DMS79 treated with DMSO at 0.1 percent for 48 hours (cell line): ENCODE measurements around the gene ITCH.
"Not testable (repeated sequence)": the region's sequence is repeated elsewhere in the genome, so short reads cannot be mapped to it uniquely, and the experiment has no call there.

Source experiments
- DNase-seq: peaks from one replicate; lab custom pipeline; 2025; lab: John Stamatoyannopoulos, UW

The ITCH gene

DNA sequence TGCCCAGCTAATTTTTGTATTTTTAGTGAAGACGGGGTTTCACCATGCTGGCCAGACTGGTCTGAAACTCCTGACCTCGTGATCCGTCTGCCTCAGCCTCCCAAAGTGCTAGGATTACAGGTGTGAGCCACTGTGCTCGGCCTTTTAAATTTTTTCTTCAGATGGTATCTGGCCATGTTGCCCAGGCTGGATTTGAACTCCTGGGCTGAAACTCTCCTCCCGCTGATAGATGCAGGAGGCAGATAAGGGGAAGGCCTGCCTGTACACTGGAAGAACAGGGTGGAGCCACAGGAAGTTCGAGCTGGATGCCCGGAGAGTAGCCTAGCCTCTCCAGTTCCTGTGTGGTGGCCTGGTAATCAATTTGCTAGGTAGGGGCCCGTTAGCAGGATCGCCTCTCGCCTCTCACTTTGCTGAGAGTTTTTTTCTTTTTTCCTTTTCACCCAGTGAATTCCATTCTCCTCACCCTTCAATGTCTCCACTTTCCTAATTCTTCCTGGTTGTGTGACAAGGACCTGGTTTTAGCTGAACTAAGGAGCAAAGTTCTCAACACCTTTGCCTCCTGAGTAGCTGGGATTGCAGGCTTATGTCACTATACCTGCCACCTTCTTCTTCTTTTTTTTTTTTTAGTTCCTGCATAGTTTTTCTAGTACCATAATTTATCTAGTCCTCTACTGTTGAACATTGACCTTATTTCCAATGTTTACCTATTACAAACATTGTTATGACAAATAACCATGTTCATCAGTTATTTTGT, 19.4 kb upstream of the ITCH start:
- no peak for DNase-seq

DNA sequence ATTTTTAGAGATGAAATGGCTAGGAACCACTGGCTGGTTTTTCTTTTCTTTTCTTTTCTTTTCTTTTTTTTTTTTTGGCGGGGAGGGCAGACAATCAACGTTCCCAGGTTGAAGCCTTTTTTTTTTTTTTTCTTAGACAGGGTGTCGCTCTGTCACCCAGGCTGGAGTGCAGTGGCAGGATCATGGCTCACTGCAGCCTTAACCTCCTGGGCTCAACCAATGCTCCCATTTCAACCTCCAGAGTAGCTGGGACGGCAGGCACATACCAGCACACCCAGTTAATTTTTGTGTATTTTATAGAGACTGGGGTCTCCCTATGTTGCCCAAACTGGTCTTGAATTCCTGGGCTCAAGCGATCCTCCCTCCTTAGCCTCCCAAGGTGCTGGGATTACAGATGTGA, 18.8 kb upstream of the ITCH start:
- DNase-seq, result no peak

DNA sequence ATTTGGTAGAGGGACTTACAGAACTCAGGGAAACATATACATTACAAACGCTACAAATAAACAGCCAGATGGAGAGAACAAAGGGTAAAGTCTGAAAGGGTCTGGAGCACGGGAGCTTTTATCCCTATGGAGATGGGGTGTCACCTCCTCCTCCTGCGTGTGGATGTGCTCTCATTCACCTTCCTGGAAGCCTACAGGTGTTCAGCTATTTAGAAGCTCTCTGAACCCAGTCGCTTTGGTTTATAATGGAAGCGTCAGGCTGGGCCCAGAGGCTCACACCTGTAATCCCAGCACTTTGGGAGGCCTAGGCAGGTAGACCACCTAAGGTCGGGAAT, 17.7 kb upstream of the ITCH start:
- no peak for DNase-seq

DNA sequence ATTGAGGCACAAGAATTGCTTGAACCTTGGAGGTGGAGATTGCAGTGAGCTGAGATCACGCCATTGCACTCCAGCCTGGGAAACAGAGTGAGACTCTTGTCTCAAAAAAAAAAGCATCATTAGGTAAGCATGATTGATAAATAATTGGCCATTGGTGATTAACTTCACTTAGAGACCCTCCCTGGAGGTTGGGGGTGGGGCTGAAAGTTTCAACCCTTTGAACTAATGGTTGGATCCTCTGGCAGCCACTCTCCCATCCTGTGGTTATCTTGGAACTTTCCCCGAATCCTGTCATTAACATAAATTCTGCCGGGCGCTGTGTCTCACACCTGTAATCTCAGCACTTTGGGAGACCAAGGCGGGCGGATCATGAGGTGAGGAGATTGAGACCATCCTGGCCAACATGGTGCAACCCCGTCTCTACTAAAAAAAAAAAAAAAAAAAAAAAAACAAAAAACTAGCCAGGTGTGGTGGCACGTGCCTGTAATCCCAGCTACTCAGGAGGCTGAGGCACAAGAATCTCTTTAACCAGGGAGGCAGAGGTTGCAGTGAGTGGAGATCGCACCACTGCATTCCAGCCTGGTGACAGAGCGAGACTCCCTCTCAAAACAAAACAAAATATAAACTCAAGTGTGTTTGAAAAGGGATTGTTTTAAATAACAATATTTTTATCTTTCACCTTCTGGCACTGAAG, 17.1 kb upstream of the ITCH start:
- not testable (repeated sequence) for DNase-seq

DNA sequence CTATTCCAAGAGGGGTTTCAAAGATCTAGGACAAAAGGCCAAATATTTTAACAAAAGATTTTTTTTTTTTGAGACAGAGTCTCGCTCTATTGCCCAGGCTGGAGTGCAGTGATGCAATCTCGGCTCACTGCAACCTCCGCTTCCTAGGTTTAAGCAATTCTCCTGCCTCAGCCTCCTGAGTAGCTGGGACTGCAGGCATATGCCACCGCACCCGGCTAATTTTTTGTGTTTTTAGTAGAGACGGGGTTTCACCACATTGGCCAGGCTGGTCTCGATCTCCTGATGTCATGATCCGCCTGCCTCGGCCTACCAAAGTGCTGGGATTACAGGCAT, 16.6 kb upstream of the ITCH start:
- DNase-seq, result not testable (repeated sequence)

DNA sequence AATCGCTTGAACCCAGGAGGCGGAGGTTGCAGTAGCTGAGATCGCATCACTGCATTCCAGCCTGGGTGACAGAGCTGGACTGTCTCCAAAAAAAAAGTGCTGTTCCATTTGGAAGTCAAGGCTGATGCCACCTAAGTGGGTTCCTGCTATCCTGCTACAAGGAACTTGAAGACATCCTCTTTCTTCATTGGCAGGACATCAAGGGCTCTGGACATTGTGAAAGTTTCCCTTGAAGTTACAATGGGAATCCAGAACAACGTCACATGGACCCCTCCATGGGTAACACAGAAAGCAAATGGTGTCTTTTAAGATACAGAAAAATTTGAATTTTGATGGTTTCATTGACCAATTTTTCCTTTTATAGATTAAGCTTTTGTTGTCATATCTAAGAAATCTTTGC, 15.5 kb upstream of the ITCH start:
- DNase-seq, result no peak

DNA sequence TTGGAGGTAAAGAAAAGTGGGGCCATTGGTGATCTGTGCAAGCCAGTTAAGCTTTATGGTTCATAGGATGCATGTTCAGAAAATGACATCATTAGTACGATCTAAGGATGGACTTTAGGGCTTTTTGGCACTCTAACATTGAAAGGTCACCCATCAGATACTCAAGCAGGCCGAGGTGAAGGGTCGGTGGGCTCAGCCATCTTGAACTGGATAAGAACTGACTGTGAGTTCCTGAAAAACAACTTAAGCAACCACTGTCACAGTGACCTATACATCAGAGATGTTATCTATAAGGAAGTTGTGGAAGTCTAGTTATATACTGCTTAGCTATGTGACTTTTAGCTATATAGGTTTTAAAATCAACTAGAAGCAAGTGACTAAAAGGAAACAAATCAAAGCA, 13.0 kb upstream of the ITCH start:
- DNase-seq, result no peak

DNA sequence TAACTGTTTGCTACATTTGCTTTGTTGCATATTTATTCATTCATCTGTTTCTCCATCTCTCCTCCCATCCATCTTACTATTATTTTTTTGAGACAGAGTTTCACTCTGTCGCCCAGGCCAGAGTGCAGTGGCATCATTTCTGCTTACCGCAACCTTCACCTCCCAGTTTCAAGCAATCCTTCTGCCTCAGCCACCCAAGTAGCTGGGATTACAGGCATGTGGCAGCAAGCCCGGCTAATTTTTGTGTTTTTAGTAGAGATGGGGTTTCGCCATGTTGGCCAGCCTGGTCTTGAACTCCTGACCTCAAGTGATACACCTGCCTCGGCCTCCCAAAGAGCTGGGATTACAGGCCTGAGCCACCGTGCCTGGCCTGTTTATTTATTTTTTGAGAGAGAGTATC, 9.6 kb upstream of the ITCH start:
- DNase-seq, result not testable (repeated sequence)

DNA sequence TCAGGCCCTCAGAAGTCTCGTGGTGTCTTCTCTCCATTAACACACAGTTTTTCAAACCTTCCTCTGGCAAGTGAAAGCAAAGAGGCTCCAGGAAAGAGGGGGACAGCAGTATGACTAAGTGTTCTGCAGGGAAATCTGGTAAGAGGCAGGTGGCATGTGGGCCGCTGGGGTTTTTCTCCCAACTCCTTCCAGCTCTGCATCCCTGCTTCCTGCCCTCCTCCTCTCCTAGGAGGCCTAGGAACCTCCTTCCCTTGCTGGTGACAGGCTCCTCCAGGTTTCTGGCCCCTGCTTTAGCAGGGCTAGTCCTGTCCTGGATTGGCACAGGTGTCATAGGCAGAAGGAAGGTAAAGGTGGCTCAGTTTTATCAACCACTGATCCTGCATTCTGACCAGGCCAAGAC, 7.6 kb upstream of the ITCH start:
- DNase-seq, result no peak

DNA sequence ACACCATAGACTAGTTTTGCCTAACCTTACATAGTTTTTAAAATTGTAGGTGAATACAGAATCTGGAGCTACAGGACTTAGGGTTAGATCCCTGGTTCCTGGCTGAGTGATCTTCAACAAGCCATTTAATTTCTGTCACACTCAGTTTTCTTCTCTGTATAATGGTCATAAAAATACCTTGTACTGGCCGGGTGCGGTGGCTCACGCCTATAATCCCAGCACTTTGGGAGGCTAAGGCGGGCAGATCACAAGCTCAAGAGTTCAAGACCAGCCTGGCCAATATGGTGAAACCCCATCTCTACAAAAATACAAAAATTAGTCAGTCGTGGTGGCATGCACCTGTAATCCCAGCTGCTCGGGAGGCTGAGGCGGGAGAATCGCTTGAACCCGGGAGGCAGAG, 3.3 kb upstream of the ITCH start:
- DNase-seq, result not testable (repeated sequence)

DNA sequence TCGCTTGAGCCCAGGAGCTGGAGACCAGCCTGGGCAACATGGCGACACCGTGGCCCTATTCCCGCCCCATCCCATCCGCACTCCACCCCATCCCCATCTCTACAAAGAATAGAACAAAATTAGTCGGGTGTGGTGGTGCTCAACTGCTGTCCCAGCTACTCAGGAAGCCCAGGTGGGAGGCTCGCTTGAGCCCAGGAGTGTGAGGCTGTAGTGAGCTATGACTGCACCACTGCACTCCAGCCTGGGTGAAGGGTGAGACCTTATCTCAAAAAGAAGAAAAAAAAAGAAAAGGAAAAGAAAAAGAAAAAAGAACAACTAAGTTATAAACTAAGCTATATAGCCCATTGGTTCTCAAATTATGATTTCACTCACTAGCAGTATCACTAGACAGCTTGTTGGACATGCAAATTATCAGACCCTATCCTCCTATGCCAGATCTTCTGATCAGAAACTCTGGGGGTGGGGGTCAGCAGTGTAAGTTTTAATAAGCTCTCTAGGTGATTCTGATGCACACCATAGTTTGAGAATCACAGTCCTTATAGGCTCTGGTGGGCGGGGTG, 491 bp upstream of the ITCH start:
- DNase-seq, result no peak

DNA sequence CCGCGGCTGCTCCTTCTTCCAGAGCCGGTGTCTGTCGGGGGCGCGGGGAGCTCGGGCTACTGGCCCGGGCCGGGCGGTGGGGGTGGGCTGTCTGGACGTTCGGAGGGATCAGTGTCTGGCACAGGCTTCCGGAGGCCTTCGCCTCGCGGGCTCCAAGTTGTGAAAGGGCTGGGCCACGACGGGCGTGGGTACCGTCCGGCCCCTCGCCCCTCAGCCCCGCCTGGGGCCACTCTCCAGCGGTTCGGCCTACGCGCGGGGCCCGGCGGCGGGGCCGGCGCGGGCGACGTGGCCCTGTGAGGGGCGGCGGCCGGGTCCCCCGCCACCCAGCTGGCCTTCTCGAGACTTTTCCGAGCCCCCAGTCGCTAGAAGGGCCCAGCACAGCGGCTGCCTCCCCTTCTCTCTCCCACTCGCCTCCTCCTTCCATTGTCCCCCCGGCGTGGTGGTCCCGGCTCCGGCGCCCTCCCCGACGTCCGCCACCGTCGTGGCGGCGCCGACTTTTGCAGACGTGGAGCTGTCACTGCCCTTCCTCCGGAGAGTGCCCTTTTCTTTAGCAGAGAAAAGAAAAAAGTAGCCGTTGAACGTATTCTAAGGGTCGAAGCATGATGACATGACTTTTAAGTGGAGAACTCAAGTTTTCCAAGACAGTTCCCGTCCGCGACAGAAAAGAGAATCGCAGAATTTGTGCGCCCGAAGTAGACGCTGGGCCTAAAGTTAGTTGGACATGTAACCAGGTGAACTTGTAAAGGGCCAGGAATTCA, 571 bp downstream of the ITCH start:
- DNase-seq, result no peak

DNA sequence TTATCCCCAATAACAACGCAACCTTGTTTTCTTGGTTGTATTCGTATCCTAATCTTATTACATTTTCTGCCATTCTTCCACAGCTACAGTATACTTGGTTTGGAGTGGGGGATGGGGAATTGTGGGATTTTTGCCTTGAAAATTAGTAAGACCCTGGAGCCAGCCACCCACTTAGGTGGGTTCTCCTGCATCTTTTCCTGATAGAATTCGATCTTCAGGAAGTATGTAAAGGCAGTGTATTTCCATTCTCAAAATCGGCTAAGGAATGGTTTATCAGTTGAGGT, 1.1 kb downstream of the ITCH start:
- DNase-seq, result no peak

DNA sequence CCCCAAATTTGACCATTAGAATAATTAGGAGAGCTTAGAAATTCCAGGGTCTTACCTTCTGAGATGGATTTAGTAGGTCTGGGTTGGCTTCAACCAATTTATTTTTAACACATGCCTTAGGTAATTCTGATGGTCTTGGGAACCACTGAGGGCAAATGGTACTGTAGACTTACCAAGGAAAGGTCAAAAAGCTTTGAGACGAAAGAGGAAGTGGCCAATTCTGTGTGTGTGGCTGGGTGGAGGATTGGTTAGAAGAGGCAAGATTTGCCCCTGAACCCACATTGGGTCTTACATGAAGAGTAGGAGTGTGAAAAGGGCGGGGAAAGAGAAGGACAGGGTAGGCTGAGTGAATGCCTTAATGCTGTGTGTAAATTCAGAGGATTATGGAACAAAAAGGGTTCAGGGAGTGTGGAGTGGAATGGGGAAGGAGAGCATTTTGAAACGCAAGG, 2.7 kb downstream of the ITCH start:
- DNase-seq, result no peak

DNA sequence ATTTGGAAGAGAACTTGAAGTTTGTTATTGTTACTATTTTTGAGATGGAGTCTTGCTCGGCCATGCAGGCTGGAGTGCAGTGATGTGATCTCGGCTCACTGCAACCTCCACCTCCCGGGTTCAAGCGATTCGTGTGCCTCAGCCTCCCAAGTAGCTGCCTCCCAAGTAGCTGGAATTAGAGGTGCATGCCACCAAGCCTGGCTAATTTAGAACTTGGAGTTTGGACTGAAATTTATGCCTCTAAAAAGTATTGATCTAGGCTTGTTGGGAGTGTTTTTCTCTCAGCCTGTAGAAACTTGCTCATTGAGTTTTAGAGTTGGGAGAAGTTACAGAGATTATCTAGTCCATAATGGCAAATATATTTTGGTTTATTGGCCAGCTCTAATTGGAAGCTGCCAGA, 4.1 kb downstream of the ITCH start:
- no peak for DNase-seq

DNA sequence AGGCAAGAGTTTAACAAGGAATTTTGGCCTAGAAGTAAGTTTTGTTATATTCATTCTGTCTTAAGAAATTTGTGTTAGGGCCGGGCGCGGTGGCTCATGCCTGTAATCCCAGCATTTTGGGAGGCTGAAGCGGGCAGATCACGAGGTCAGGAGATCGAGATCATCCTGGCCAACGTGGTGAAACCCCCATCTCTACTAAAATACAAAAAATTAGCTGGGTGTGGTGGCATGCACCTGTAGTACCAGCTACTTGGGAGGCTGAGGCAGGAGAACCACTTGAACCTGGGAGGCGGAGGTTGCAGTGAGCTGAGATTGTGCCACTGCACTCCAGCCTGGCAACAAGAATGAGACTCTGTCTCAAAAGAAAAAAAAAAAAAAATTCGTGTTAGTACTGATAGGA, 4.8 kb downstream of the ITCH start:
- not testable (repeated sequence) for DNase-seq

DNA sequence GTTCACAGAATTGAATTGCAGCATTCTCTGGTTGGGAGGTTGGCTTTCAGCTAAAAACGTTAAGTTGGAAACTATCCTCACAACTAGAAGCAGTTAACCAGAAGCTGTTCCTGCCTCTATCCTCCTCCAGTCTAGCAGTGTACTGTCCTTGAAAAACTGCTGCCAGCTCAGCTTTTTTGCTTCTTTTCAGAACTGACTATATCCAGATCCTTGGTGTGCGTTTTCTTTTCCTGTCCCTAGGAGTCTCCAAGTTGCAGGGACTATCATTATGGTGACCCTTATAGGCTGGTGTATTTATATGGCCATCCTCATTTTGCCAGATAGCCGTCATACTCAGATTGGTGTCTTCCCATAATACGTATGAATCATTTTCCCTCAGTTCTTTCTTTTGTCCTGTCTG, 5.5 kb downstream of the ITCH start:
- no peak for DNase-seq

DNA sequence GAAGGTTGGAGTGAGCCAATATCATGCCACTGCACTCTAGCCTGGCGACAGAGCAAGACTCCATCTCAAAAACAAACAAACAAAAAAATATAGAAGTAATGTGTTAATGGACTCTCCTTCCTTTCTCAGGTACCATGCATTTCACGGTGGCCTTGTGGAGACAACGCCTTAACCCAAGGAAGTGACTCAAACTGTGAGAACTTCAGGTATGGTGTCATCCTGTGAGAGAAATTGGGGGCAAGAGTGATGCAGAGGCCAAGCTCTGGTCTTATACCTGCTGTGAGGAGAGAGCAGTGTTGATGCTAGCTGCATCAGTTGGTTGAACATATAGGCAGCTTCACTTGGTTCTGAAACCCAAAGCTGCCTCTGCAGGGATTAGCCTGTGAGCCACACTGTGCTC, 6.2 kb downstream of the ITCH start:
- no peak for DNase-seq

DNA sequence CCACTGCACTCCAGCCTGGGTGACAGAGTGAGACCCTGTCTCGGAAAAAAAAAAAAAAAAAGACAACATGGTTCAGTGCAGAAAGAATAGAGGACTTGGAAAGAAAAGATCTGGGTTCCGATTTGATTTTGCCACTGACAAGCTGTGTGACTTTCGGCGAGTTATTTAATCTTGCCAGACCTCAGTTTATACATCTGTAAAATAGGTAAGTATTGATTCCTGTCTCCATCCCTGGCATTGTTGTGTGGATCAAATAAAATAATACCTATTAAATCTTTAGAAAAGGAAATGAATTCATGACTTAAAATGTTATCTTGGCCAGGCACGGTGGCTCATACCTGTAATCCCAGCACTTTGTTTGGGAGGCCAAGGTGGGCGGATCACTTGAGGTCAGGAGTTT, 7.0 kb downstream of the ITCH start:
- DNase-seq, result no peak

DNA sequence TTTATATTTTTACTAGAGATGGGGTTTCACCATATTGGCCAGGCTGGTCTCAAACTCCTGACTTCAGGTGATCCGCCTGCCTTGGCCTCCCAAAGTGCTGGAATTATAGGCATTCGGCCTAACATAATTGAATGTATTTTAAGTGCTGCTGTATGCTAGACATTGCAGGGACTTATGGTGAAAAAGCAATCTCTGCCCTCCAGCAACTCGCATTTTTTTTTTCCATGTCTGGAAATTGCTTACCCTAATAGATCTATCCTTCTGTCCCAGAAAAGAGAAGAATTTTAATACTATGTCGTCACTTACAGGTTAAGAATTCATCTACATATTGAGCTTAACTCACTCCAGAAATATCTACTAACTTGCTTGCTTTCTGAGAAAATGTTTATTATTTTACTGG, 10.4 kb downstream of the ITCH start:
- DNase-seq, result no peak

DNA sequence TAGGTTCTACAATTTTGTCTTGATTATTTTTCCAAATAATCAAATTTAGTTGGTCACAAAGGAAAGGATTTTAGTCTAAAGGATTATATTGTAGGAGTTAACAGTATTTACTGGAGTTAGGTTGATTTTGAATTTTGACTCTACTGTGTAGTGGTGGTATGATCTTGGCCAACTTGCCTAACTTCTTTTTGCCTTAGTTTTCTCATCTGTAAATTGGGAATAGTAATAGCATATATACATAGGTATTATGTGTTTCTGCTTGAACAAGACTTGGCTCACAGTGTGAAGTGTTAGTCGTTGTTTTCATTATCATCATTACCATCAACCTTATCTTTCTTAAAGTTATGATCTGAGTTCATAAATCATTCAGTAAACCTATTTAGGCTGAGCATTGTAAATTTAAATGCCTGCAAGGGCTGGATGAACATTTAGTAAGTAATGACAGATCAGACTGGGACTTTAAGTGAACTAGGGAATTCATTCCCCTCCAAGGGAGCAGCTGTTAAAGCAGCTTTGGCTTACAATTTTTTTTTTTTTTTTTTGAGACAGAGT, 11.2 kb downstream of the ITCH start:
- no peak for DNase-seq

DNA sequence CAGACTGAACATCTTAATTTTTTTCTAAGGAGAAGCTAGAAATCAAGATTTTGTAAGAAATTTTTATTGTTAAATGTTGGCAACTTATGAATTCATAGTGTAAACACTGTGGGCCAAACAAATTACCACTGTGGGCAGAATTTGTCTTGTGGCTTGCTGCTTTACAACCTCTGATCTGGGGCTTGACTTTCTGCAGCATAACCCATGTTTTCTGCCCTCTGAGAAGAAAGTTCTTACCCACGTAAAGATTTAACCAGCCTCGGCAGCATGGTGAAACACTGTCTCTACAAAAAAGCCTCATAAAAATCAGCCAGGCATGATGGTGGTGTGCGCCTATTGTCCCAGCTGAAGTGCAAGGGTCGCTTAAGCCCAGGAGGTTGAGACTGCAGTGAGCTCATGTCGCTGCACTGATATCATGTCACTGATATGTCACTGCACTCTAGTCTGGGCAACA, 12.9 kb downstream of the ITCH start:
- DNase-seq, result peak; percentile 82
